ENCODE measurements around the gene BMP3.

BMP3 gene

DNA sequence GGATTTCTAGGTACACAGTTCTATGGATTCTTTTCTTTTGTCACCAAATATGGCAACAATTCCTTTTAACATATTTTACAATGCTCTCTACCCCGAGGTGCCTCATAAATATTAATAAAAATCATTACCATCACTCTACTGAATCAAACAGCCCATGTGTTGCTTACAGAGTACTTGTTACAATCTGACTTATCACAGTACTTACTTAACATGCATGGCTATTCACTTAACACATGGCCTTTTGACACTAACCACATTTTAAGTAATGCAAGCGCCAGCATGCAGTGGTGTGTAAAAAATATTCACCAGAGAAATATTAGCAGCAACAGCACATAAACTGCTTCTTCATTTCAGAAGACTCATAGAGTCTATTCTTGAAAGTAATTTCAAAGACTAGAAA lies 64.9 kb downstream of the BMP3 start:
- no peaks in the 10 kb centered on the region for H4K20me1 ChIP-seq (ENCODE audit: insufficient read depth, low read length)
- H2AFZ ChIP-seq (ENCODE audit: low read depth, low read length) = no peak overlapping the region
- H3K4me1 ChIP-seq (ENCODE audit: low read length) = peaks cover 11% of the 10 kb centered on the region
- no peaks in the 10 kb centered on the region for H3K79me2 ChIP-seq (ENCODE audit: low read length)
- no peak overlapping the region for H3K4me3 ChIP-seq (ENCODE audit: low read length)
- no peaks in the 10 kb centered on the region for H3K27me3 ChIP-seq (ENCODE audit: low read depth, low read length)
- no peaks in the 10 kb centered on the region for H3K36me3 ChIP-seq (replicated peaks; ENCODE audit: low read depth, low read length)
- no peak overlapping the region for H3K9ac ChIP-seq (ENCODE audit: low read length)
- H3K4me2 ChIP-seq (ENCODE audit: low read length) = peak overlapping the region; percentile 32
- no peak overlapping the region for H3K27ac ChIP-seq (ENCODE audit: low read length)
- no peak for TF ChIP-seq EZH2phosphoT487 (IDR thresholded peaks at IDR 0.05; ENCODE audit: low read depth)
- TF ChIP-seq, protein P1, sequence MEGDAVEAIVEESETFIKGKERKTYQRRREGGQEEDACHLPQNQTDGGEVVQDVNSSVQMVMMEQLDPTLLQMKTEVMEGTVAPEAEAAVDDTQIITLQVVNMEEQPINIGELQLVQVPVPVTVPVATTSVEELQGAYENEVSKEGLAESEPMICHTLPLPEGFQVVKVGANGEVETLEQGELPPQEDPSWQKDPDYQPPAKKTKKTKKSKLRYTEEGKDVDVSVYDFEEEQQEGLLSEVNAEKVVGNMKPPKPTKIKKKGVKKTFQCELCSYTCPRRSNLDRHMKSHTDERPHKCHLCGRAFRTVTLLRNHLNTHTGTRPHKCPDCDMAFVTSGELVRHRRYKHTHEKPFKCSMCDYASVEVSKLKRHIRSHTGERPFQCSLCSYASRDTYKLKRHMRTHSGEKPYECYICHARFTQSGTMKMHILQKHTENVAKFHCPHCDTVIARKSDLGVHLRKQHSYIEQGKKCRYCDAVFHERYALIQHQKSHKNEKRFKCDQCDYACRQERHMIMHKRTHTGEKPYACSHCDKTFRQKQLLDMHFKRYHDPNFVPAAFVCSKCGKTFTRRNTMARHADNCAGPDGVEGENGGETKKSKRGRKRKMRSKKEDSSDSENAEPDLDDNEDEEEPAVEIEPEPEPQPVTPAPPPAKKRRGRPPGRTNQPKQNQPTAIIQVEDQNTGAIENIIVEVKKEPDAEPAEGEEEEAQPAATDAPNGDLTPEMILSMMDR (IDR thresholded peaks at IDR 0.05; ENCODE audit: low read depth, low read length) = no peak
- H3K9me3 ChIP-seq (ENCODE audit: insufficient read depth, low read length) = no peaks in the 10 kb centered on the region

DNA sequence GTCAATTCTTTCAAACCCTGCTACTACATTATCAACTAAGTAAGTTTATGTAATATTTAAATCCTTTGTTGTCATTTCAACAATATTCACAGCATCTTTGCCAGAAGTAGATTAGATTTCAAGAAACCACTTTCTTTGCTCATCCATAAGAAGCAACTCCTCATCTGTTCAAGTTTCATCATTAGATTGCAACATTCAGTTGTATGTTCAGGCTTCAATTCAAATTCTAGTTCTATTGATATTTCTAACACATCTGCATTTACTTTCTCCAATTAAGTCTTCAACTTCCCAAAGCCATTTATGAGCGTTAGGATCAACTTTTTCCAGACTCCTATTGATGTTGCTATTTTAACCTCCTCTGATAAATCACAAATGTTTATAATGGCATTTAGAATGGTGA lies 66.1 kb downstream of the BMP3 start:
- Histone ChIP-seq H3K79me2 (ENCODE audit: low read length) (no peaks in the 10 kb centered on the region), H3K4me2 (ENCODE audit: low read length) (no peak overlapping the region), H3K36me3 (replicated peaks; ENCODE audit: low read depth, low read length) (no peaks in the 10 kb centered on the region), H3K27ac (ENCODE audit: low read length) (no peak overlapping the region), H2AFZ (ENCODE audit: low read depth, low read length) (no peak overlapping the region), H3K9me3 (ENCODE audit: insufficient read depth, low read length) (no peaks in the 10 kb centered on the region), H3K4me1 (ENCODE audit: low read length) (peaks cover 11% of the 10 kb centered on the region), H4K20me1 (ENCODE audit: insufficient read depth, low read length) (no peaks in the 10 kb centered on the region), H3K9ac (ENCODE audit: low read length) (no peak overlapping the region), H3K27me3 (ENCODE audit: low read depth, low read length) (no peaks in the 10 kb centered on the region), H3K4me3 (ENCODE audit: low read length) (no peak overlapping the region)
- TF ChIP-seq, protein P1 (IDR thresholded peaks at IDR 0.05; ENCODE audit: low read depth, low read length) = no peak
- TF ChIP-seq EZH2phosphoT487 (IDR thresholded peaks at IDR 0.05; ENCODE audit: low read depth) = no peak

DNA sequence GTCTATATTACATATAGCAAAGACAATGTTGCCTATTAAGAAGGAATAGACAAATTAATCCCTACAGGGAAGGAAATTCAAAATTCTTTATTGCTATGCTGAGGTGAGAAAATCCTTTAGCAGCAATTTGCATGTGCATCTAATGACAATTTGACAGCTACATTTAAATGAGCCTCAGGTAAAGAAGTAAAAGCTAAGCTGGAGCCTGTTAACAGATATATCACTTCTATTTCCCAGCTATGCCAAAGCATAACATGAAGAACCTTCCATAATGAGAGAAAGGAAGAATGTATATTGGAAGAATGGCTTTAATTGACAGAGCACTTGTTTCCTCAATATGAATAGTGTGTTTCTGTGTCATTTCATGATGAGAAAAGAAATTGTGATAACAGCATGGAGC lies 71.6 kb downstream of the BMP3 start:
- Histone ChIP-seq H3K9ac (ENCODE audit: low read length) (no peak overlapping the region), H3K27me3 (ENCODE audit: low read depth, low read length) (no peaks in the 10 kb centered on the region), H3K4me3 (ENCODE audit: low read length) (no peak overlapping the region), H2AFZ (ENCODE audit: low read depth, low read length) (no peak overlapping the region), H3K79me2 (ENCODE audit: low read length) (no peaks in the 10 kb centered on the region), H3K36me3 (replicated peaks; ENCODE audit: low read depth, low read length) (no peaks in the 10 kb centered on the region), H3K27ac (ENCODE audit: low read length) (no peak overlapping the region), H3K4me1 (ENCODE audit: low read length) (no peaks in the 10 kb centered on the region), H3K9me3 (ENCODE audit: insufficient read depth, low read length) (no peaks in the 10 kb centered on the region), H4K20me1 (ENCODE audit: insufficient read depth, low read length) (no peaks in the 10 kb centered on the region), H3K4me2 (ENCODE audit: low read length) (no peak overlapping the region)
- TF ChIP-seq, protein P1 (IDR thresholded peaks at IDR 0.05; ENCODE audit: low read depth, low read length) = no peak
- TF ChIP-seq EZH2phosphoT487 (IDR thresholded peaks at IDR 0.05; ENCODE audit: low read depth) = no peak

DNA sequence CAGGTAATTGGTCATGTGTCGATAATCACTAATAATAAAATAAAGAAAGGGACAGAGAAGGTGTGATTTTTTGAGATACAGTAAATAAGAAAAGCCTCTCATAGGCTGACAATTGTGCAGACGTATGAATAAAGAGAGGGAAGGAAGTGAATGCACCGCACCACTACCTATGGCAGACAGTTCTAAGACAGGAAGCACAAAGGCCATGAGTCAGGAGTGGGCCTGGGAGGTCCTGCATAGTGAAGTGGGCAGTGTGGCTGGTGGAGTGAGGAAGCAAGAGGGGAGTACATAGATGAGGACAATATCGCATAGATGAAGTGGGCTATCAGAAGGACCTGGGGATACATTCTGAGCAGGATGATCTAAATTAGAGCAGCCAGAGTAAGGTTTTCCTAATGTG lies 75.6 kb downstream of the BMP3 start:
- Histone ChIP-seq H3K9me3 (ENCODE audit: insufficient read depth, low read length) (no peaks in the 10 kb centered on the region), H3K79me2 (ENCODE audit: low read length) (no peaks in the 10 kb centered on the region), H3K36me3 (replicated peaks; ENCODE audit: low read depth, low read length) (no peaks in the 10 kb centered on the region), H3K27ac (ENCODE audit: low read length) (no peak overlapping the region), H4K20me1 (ENCODE audit: insufficient read depth, low read length) (no peaks in the 10 kb centered on the region), H3K27me3 (ENCODE audit: low read depth, low read length) (no peaks in the 10 kb centered on the region), H3K4me2 (ENCODE audit: low read length) (no peak overlapping the region), H3K4me1 (ENCODE audit: low read length) (no peaks in the 10 kb centered on the region), H3K9ac (ENCODE audit: low read length) (no peak overlapping the region), H3K4me3 (ENCODE audit: low read length) (no peak overlapping the region), H2AFZ (ENCODE audit: low read depth, low read length) (no peak overlapping the region)
- TF ChIP-seq, protein P1 (IDR thresholded peaks at IDR 0.05; ENCODE audit: low read depth, low read length) = no peak
- TF ChIP-seq EZH2phosphoT487 (IDR thresholded peaks at IDR 0.05; ENCODE audit: low read depth) = no peak

Measured in OCI-LY3 (cell line).